ENCODE results near the gene RNF220.

RNF220 gene

DNA sequence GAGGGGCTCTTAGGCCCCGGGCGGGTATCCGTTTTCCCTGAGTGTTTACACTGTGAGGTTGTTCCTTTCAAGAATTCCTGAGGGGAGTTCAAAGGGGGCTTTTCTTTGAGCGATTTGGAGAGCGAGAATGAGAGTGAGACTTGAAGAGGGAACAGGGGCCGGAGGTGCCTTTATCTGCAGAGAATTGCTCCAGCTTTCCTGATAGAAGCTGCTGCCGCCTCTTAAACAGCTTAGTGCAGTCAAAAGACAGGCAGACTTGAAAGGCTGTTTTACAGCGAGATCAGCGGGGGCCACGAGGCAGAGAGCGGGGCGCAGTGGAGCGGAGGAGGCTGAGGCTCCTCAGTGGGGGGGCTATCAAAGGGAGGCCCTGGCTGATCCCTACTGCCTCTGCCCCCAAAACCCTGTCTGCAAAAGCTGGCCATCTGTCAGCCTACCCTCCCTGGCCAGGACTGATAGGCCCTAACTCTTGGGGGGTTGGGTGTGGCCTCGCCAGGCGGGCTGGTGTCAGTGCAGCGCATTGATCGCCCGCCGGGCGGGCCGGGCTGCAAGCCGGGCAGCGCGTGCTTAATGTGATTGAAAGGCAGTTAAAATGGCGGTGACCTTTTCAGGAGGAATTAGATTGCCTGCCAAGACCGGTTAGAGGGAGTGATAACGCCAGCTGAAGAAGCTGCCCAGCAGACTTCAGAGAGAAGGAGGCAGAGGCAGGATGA, 232.8 kb downstream of the RNF220 start:
- DNase-seq (ENCODE audit: low read depth, low spot score): no peak
- H3K27me3 ChIP-seq (ENCODE audit: control insufficient read depth, insufficient read depth, low read length): no peaks in the 10 kb centered on the region
- H3K4me3 ChIP-seq (ENCODE audit: low read length): no peak overlapping the region
- H3K27ac ChIP-seq (ENCODE audit: low read length): no peak overlapping the region
- peaks cover 58% of the 10 kb centered on the region for H3K36me3 ChIP-seq (ENCODE audit: control insufficient read depth, insufficient read depth, low read length)
- no CpG with 5 or more reads among the region's 27 CpGs for WGBS (ENCODE audit: insufficient coverage, insufficient read length)
- no peaks in the 10 kb centered on the region for H3K4me1 ChIP-seq (ENCODE audit: control insufficient read depth, insufficient read depth, low read length)
- H3K9me3 ChIP-seq (ENCODE audit: control insufficient read depth, insufficient read depth, low read length): no peaks in the 10 kb centered on the region

DNA sequence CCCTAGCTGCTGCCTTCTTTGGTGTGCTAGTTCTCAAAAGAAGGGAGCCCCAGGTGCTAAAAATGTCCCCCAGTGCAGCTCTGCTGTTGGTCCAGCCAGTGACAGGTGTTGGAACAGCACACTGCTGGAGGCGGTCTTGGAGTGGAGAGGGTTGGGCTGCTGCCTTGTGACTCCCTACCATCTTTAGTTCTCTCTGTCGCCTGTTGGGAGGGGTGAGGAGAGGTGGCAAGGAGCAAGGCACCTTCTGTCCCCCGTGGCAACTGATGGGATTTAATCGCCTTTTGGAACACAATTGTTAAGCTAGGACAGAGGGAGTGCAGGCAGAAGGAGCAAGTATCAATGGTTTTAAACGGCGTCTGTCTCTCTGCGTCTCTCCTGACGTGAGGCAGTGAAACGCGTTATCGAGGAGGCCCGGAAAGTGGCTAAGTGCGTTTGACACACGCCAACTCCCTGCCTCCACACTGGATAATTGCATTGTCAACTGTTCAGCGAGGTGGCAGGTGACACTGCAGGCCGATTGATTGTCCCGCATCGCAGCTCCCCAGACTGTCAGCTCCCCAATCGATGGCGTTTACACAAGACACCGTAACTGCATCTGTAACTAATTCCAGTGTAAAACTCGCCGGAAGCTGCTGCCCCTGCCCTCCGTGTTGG, 235.3 kb downstream of the RNF220 start:
- Histone ChIP-seq H3K27me3 (ENCODE audit: control insufficient read depth, insufficient read depth, low read length) (no peaks in the 10 kb centered on the region), H3K9me3 (ENCODE audit: control insufficient read depth, insufficient read depth, low read length) (no peaks in the 10 kb centered on the region), H3K27ac (ENCODE audit: low read length) (no peak overlapping the region), H3K36me3 (ENCODE audit: control insufficient read depth, insufficient read depth, low read length) (peaks cover 55% of the 10 kb centered on the region), H3K4me3 (ENCODE audit: low read length) (no peak overlapping the region), H3K4me1 (ENCODE audit: control insufficient read depth, insufficient read depth, low read length) (no peaks in the 10 kb centered on the region)
- no CpG with 5 or more reads among the region's 24 CpGs for WGBS (ENCODE audit: insufficient coverage, insufficient read length)
- DNase-seq (ENCODE audit: low read depth, low spot score): no peak

GRCh38 chr1:44641126-44642102, 236.4 kb downstream of the RNF220 start:
- Histone ChIP-seq H3K9me3 (ENCODE audit: control insufficient read depth, insufficient read depth, low read length) (no peaks in the 10 kb centered on the region), H3K4me3 (ENCODE audit: low read length) (no peak overlapping the region), H3K4me1 (ENCODE audit: control insufficient read depth, insufficient read depth, low read length) (no peaks in the 10 kb centered on the region), H3K27me3 (ENCODE audit: control insufficient read depth, insufficient read depth, low read length) (no peaks in the 10 kb centered on the region), H3K36me3 (ENCODE audit: control insufficient read depth, insufficient read depth, low read length) (peaks cover 47% of the 10 kb centered on the region), H3K27ac (ENCODE audit: low read length) (no peak overlapping the region)
- no peak for DNase-seq (ENCODE audit: low read depth, low spot score)
- no CpG with 5 or more reads among the region's 12 CpGs for WGBS (ENCODE audit: insufficient coverage, insufficient read length)

DNA sequence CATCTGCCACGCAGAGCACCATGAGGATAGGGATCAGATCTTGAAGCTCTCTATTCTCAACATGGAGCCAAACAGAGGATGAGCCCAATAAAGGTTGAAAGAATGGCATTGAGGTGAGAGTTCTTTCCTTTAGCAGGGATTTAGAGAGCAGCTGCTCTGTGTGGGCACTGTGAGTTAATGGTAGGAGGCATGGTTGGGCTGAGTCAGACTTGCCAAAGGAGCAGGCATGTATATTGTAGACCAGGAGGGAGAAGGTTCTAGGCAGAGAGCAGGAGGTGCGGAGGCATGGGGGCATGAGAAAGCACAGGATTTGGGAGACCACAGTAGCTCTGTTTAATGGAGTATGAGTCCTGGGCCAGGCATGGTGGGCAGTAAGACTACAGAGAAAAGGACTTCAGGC, 237.2 kb downstream of the RNF220 start:
- no peak for DNase-seq (ENCODE audit: low read depth, low spot score)
- Histone ChIP-seq H3K9me3 (ENCODE audit: control insufficient read depth, insufficient read depth, low read length) (no peaks in the 10 kb centered on the region), H3K4me3 (ENCODE audit: low read length) (no peak overlapping the region), H3K4me1 (ENCODE audit: control insufficient read depth, insufficient read depth, low read length) (no peaks in the 10 kb centered on the region), H3K27ac (ENCODE audit: low read length) (no peak overlapping the region), H3K36me3 (ENCODE audit: control insufficient read depth, insufficient read depth, low read length) (peaks cover 40% of the 10 kb centered on the region), H3K27me3 (ENCODE audit: control insufficient read depth, insufficient read depth, low read length) (no peaks in the 10 kb centered on the region)
- WGBS (ENCODE audit: insufficient coverage, insufficient read length): no CpG with 5 or more reads among the region's 2 CpGs

DNA sequence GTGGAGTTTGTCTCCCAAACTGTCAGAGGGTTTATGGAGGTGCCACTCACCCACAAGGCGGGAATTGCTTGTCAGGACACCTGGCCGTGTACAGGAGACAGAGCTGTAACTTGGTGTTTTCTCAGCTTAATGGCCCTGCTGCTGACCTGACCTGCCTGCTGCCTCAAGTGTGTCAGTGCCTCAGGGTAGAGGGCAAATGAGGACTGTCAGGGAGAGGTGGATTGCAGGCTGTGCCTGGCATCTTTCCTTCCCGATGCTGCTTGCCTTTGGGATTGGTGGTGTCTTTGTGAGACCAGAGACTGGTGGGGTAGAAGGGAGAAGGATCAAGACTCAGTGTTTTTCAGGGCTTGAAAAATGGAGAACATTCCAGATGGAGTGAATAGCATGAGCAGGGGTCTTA, 237.9 kb downstream of the RNF220 start:
- peaks cover 41% of the 10 kb centered on the region for H3K36me3 ChIP-seq (ENCODE audit: control insufficient read depth, insufficient read depth, low read length)

DNA sequence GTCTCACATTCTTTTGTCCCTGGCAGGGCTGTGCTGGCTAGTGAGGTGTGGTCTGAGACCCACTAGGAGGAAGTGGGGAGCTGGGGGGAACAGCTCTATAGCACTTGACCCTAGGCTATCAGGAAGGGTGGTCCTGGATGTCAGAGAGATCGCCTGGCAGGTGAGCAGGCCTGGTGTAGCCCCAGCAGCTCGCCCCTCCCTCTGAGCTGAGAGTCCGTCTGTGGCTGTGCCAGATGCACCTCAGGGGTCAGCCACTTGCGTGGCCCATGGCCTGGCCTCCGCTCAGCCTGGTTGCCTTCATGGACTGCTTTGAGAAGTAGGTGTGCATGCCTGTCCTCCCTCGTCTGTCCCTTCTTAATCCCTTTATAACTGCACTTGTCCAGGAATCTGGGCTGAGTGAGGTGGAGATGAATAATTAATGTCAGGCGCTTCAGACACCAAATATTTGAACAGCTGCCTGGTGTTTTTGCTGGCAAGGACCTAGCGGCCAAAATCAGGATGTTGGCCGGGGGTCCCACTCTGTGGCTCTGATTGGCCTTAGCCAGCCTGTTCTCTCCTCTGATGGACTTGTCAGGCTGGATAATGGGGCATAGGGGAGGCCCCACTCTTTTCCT, 238.8 kb downstream of the RNF220 start:
- Histone ChIP-seq H3K36me3 (ENCODE audit: control insufficient read depth, insufficient read depth, low read length) (peaks cover 34% of the 10 kb centered on the region), H3K27me3 (ENCODE audit: control insufficient read depth, insufficient read depth, low read length) (no peaks in the 10 kb centered on the region), H3K9me3 (ENCODE audit: control insufficient read depth, insufficient read depth, low read length) (no peaks in the 10 kb centered on the region), H3K27ac (ENCODE audit: low read length) (no peak overlapping the region), H3K4me3 (ENCODE audit: low read length) (no peak overlapping the region), H3K4me1 (ENCODE audit: control insufficient read depth, insufficient read depth, low read length) (no peaks in the 10 kb centered on the region)
- no CpG with 5 or more reads among the region's 9 CpGs for WGBS (ENCODE audit: insufficient coverage, insufficient read length)
- DNase-seq (ENCODE audit: low read depth, low spot score): no peak

More for the DNA sequence above, 237.9 kb downstream of the RNF220 start:
- no peaks in the 10 kb centered on the region for H3K9me3 ChIP-seq (ENCODE audit: control insufficient read depth, insufficient read depth, low read length)
- WGBS (ENCODE audit: insufficient coverage, insufficient read length): no CpG with 5 or more reads among the region's 3 CpGs
- H3K4me3 ChIP-seq (ENCODE audit: low read length): no peak overlapping the region
- no peak overlapping the region for H3K27ac ChIP-seq (ENCODE audit: low read length)
- H3K27me3 ChIP-seq (ENCODE audit: control insufficient read depth, insufficient read depth, low read length): no peaks in the 10 kb centered on the region
- DNase-seq (ENCODE audit: low read depth, low spot score): no peak
- H3K4me1 ChIP-seq (ENCODE audit: control insufficient read depth, insufficient read depth, low read length): no peaks in the 10 kb centered on the region

GRCh38 chr1:44644806-44645205, 239.8 kb downstream of the RNF220 start:
- peaks cover 34% of the 10 kb centered on the region for H3K36me3 ChIP-seq (ENCODE audit: control insufficient read depth, insufficient read depth, low read length)
- no peak overlapping the region for H3K4me3 ChIP-seq (ENCODE audit: low read length)
- H3K27ac ChIP-seq (ENCODE audit: low read length): no peak overlapping the region
- H3K4me1 ChIP-seq (ENCODE audit: control insufficient read depth, insufficient read depth, low read length): no peaks in the 10 kb centered on the region; the same call in 1 of the 2 replicates
- H3K9me3 ChIP-seq (ENCODE audit: control insufficient read depth, insufficient read depth, low read length): no peaks in the 10 kb centered on the region
- no peak for DNase-seq (ENCODE audit: low read depth, low spot score)
- no CpG with 5 or more reads among the region's 7 CpGs for WGBS (ENCODE audit: insufficient coverage, insufficient read length)
- no peaks in the 10 kb centered on the region for H3K27me3 ChIP-seq (ENCODE audit: control insufficient read depth, insufficient read depth, low read length)

GRCh38 chr1:44645476-44646244, 240.6 kb downstream of the RNF220 start:
- Histone ChIP-seq H3K27me3 (ENCODE audit: control insufficient read depth, insufficient read depth, low read length) (no peaks in the 10 kb centered on the region), H3K4me3 (ENCODE audit: low read length) (no peak overlapping the region), H3K4me1 (ENCODE audit: control insufficient read depth, insufficient read depth, low read length) (no peaks in the 10 kb centered on the region; the same call in 1 of the 2 replicates), H3K27ac (ENCODE audit: low read length) (no peak overlapping the region), H3K9me3 (ENCODE audit: control insufficient read depth, insufficient read depth, low read length) (no peaks in the 10 kb centered on the region), H3K36me3 (ENCODE audit: control insufficient read depth, insufficient read depth, low read length) (peaks cover 38% of the 10 kb centered on the region)
- no CpG with 5 or more reads among the region's 18 CpGs for WGBS (ENCODE audit: insufficient coverage, insufficient read length)
- DNase-seq (ENCODE audit: low read depth, low spot score): no peak

DNA sequence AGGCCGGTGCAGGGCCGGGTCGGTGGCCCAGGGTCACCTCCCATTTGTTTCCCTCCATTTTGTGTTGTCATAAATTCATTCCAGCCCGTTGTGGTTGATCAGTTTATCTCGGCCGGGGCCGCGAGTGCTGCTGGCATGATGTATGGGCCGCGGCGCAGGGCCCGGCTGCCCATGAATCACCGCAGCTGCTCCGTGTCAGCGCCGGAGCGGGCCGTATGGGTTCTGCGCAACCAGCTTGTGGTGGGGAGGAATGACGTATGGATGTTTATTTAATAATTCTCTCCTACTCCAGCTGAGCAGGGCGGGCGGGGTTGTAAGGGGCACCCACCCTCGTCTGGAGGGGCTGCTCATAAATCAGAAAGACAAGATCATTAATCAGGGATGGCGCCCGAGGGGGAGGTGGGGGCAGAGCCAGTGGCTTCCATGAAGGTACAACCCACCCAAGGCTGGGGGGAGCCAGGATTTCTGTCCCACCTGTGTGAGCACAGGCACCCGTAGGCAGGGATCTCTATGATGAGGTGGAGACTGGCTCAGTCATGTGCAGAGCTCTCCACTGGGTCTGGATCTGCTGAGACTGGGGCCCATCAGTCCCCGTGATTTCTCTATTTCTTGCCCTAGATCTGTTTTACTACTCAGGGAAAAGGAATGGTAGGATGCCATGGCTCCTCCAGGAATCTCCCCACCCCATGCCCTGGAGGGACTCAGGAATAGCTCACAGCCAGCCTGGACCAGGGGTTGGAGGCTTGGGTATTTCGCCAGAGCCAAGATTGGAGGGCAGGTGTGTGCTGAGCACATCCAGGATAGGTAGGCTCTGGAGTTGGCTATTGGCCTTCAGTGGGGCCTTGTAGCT, 241.4 kb downstream of the RNF220 start:
- H3K9me3 ChIP-seq (ENCODE audit: control insufficient read depth, insufficient read depth, low read length): no peaks in the 10 kb centered on the region
- no peak for DNase-seq (ENCODE audit: low read depth, low spot score)
- no peak overlapping the region for H3K4me3 ChIP-seq (ENCODE audit: low read length)
- H3K4me1 ChIP-seq (ENCODE audit: control insufficient read depth, insufficient read depth, low read length): no peaks in the 10 kb centered on the region; the same call in 1 of the 2 replicates
- H3K36me3 ChIP-seq (ENCODE audit: control insufficient read depth, insufficient read depth, low read length): peaks cover 40% of the 10 kb centered on the region
- WGBS (ENCODE audit: insufficient coverage, insufficient read length): no CpG with 5 or more reads among the region's 28 CpGs
- H3K27me3 ChIP-seq (ENCODE audit: control insufficient read depth, insufficient read depth, low read length): no peaks in the 10 kb centered on the region
- no peak overlapping the region for H3K27ac ChIP-seq (ENCODE audit: low read length)
